GM13976 (cell line): ENCODE measurements around the gene TTC39B.

ENCODE experiments used
- DNase-seq: peaks from one replicate; pipeline ENCODE4 v3.0.0; 2012; ENCODE audit warnings: low spot score
- in situ Hi-C: fragments of 300-500 bp; cut with MboI; formaldehyde crosslinking; loops from one replicate; pipeline ENCODE4 v1.12.0; 2022; ENCODE audit warnings: low sequenced_read_pairs, mixed read lengths, inconsistent platforms; ENCODE audit not compliant: unreplicated experiment
- TF ChIP-seq, protein P1 (sequence below): IDR thresholded peaks from 2 replicates; pipeline ENCODE4 v1.5.1; 2012; ENCODE audit warnings: borderline replicate concordance, mild to moderate bottlenecking; ENCODE audit not compliant: insufficient read depth; ENCODE audit errors: extremely low read depth, missing control alignments, control extremely low read depth

TTC39B gene

DNA sequence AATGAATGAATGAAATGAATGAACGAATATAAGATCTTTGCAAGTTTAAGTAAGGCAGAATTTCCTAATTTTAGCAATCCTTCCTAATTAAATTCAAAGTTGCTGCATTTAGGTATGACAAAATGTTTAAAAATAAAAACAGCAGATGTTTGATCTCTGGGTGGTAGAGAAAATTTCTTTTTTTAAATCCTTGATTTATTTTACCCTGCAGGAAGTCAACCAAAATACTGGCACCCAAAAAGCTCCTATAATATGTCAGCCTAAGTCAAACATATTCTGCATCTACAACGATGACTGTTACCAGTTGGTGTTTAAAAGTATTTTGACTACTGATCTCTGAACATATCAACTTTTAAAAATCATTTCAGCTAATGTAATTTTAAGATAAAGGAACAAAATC lies 58.4 kb downstream of the TTC39B start:
- in situ Hi-C loops = no loop called here
- TF ChIP-seq, protein P1, sequence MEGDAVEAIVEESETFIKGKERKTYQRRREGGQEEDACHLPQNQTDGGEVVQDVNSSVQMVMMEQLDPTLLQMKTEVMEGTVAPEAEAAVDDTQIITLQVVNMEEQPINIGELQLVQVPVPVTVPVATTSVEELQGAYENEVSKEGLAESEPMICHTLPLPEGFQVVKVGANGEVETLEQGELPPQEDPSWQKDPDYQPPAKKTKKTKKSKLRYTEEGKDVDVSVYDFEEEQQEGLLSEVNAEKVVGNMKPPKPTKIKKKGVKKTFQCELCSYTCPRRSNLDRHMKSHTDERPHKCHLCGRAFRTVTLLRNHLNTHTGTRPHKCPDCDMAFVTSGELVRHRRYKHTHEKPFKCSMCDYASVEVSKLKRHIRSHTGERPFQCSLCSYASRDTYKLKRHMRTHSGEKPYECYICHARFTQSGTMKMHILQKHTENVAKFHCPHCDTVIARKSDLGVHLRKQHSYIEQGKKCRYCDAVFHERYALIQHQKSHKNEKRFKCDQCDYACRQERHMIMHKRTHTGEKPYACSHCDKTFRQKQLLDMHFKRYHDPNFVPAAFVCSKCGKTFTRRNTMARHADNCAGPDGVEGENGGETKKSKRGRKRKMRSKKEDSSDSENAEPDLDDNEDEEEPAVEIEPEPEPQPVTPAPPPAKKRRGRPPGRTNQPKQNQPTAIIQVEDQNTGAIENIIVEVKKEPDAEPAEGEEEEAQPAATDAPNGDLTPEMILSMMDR = no peak
- no peak for DNase-seq

DNA sequence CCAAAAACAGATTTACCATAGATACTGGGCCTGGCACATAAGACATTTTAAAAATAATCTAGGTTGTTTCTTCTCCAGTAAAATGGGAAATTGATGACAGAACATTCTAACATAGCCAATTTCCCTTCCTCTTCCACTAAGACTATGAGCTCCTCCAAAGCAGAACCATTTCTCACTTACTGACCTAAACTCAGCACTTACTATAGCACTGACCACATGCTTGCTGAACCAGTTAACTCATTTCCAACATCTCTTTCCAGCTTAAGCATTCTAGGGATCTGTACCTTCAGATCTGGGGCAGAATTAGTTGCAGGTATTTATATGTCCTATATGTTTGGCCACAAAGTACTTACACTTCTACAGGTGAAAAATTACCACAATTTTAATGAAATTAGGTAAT lies 58.9 kb downstream of the TTC39B start:
- in situ Hi-C loops = no loop called here
- TF ChIP-seq, protein P1 = no peak
- no peak for DNase-seq

DNA sequence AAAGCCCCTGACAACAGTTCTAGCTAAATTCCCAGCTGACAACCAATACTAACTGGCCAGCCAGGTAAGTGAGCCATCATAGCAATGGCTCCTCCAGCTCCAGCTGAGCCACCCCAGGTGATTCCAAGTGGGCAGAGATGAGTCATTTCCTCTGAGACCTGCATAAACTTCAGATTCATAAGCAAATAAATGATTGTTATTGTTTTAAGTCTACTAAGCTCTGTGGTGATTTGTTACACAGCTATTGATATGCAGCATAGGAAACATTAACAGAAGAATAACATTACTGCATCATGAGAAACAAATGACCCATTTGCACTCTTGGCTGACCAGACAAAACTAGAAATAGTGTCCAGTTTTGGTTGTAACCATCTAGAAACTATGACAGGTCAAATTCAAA lies 60.3 kb downstream of the TTC39B start:
- in situ Hi-C loops = no loop called here
- DNase-seq = no peak
- TF ChIP-seq, protein P1 = no peak

DNA sequence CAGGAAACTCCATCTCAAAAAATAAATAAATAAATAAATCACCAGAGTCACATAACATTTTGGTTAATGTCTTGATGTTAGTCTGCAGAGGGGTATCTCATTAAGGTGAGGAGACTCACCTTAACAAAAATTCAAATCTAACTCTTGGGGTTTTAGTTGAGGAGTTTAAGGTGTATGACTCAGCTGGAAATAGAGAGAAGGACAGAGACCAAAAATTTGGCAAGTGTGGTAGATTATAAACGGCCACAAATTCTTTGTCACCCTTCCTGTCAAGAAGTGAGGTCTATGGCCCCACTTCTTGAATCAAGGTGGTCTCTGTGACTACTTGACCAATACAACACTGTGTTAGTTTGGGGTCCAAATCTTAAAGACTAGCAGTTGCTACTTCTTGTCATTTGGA lies 60.8 kb downstream of the TTC39B start:
- TF ChIP-seq, protein P1 = no peak
- in situ Hi-C loops = no loop called here
- DNase-seq = no peak

DNA sequence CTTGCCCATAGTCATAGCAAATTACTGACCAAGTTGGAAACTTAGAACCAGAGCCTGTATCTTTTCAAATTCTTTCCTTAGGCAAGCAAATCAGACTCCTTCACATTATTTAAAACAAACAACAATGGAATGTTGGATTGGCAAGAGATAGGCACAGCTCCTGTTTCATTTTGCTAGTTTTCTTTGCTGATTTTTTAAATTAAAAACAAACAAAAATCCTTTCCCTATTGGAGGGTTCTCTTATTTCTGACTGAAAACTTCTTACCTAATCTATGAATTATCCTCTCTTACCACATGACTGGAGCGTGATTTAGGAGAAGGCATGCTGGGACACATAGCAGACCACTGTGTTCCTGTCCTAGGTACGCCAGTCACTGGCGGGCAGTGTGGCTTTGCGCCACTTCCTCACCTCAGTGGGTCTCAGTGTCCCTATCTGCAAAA lies 63.0 kb downstream of the TTC39B start:
- DNase-seq = no peak
- in situ Hi-C loops = no loop called here
- TF ChIP-seq, protein P1 = no peak

DNA sequence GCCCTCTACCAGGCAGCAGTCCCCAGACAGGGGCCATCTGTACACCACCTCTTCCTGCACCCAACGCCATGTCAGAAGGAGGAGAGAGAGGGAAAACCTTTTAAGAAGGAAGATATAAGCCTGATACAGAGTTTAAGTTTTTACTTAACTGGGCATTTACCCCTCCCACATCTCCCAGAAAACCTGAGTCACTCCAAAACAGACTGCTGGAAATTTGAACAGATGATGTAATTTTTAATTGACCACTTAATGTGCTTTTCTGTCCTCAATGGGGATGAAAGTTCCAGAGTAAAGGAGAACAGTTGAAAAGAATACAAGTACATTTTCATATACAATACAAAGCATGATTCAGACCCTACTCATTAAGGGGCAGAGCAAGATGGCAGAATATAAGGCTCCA lies 63.9 kb downstream of the TTC39B start:
- in situ Hi-C loops = no loop called here
- TF ChIP-seq, protein P1 = no peak

DNA sequence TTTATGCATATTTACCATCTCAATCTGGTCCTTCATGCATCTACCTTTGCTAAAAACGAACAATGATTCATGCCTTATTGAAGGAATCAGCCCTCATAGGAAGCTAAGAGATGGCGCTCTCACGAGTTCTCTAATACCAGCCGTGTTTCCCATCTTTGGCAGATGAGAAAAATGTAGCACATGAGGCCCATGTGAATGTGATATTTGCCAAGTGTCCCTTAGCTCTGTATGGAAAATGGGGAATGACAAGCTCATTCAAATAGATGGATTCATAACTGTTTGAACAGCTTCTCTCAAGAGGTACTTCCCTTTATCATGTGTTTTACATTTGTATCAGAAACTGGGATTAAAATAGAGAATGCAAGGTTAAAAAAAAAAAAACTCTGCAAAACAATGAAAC lies 66.1 kb downstream of the TTC39B start:
- TF ChIP-seq, protein P1 = no peak
- DNase-seq = no peak
- in situ Hi-C loops = no loop called here

More for the DNA sequence above, 63.9 kb downstream of the TTC39B start:
- no peak for DNase-seq
